HG03280 (cell line): ENCODE results near the gene MAPK9.
"Not testable (repeated sequence)": the region's sequence is repeated elsewhere in the genome, so short reads cannot be mapped to it uniquely, and the experiment has no call there.

Source experiments
- ATAC-seq: cut with Tn5 transposase; IDR thresholded peaks from one replicate; pipeline ENCODE4 v1.9.1; 2021; ENCODE audit warnings: mild to moderate bottlenecking, moderate library complexity; ENCODE audit not compliant: unreplicated experiment

MAPK9 gene

GRCh38 chr5:180250329-180250728 lies 41.6 kb downstream of the MAPK9 start:
- no peak for ATAC-seq

GRCh38 chr5:180241600-180241999 lies 50.3 kb downstream of the MAPK9 start:
- no peak for ATAC-seq

GRCh38 chr5:180238631-180239030 lies 53.3 kb downstream of the MAPK9 start:
- no peak for ATAC-seq

GRCh38 chr5:180235846-180236245 lies 56.0 kb downstream of the MAPK9 start:
- ATAC-seq = no peak

- no peak for ATAC-seq
Measured at GRCh38 chr5:180235077-180235476, 56.8 kb downstream of the MAPK9 start.

- no peak for ATAC-seq
Measured at GRCh38 chr5:180234271-180234670, 57.6 kb downstream of the MAPK9 start.

GRCh38 chr5:180233729-180234128 lies 58.2 kb downstream of the MAPK9 start:
- no peak for ATAC-seq

- ATAC-seq = no peak
Measured at GRCh38 chr5:180230017-180230416, 61.9 kb downstream of the MAPK9 start.

GRCh38 chr5:180222056-180222455 lies 69.8 kb downstream of the MAPK9 start:
- ATAC-seq = no peak

GRCh38 chr5:180217797-180218196 lies 74.1 kb downstream of the MAPK9 start:
- no peak for ATAC-seq

GRCh38 chr5:180216646-180217171 lies 75.2 kb downstream of the MAPK9 start:
- no peak for ATAC-seq

- no peak for ATAC-seq
Measured at GRCh38 chr5:180215783-180216630, 75.9 kb downstream of the MAPK9 start.

GRCh38 chr5:180214870-180215770 lies 76.8 kb downstream of the MAPK9 start:
- no peak for ATAC-seq

GRCh38 chr5:180213657-180214207 lies 78.2 kb downstream of the MAPK9 start:
- no peak for ATAC-seq

- ATAC-seq = no peak
Measured at GRCh38 chr5:180213256-180213600, 78.7 kb downstream of the MAPK9 start.

GRCh38 chr5:180212363-180213255 lies 79.3 kb downstream of the MAPK9 start:
- no peak for ATAC-seq

GRCh38 chr5:180211761-180212035 lies 80.2 kb downstream of the MAPK9 start:
- ATAC-seq = no peak

- ATAC-seq = no peak
Measured at GRCh38 chr5:180210961-180211760, 80.7 kb downstream of the MAPK9 start.

GRCh38 chr5:180210077-180210476 lies 81.8 kb downstream of the MAPK9 start:
- not testable (repeated sequence) for ATAC-seq

GRCh38 chr5:180209137-180209581 lies 82.7 kb downstream of the MAPK9 start, which contains the start of gene RASGEF1C:
RASGEF1C (minus strand) TSS chr5:180209211; CDS start chr5:180138052, 71,159 bp downstream.
- ATAC-seq = peak; percentile 71
